Measurements from ENCODE around the gene CEP85L. TPM values are rescaled to one million over a fixed set of nuclear protein-coding genes. Genes with fewer than 3 reads are reported as not detected.

CEP85L gene
- total RNA-seq, 2 experiments from 2014 or later, result 9.6 to 12.0 TPM

- ChIA-PET CTCF (ENCODE audit: unreplicated experiment) (no interaction called here), POLR2A (interaction anchor here (1.0 kb wide), 1 partner anchor 21 kb away, joined by 3 read pairs; no protein-coding TSS in a partner anchor)
- no peaks in the 10 kb centered on the region for H3K9me3 ChIP-seq (ENCODE audit: low read length)
- no peaks in the 10 kb centered on the region for H4K20me1 ChIP-seq (ENCODE audit: insufficient read depth, low read length)
- no TSS peak for BruUV-seq (replicated peaks)
- no peak for DNase-seq (ENCODE audit: low spot score)
- no peak overlapping the region for H3K4me3 ChIP-seq (ENCODE audit: low read depth, low read length, poor library complexity, severe bottlenecking)
- TF ChIP-seq EZH2phosphoT487 (IDR thresholded peaks at IDR 0.05; ENCODE audit: borderline replicate concordance, low read depth, low read length), result no peak
- no peak for TF ChIP-seq CTCF (conservative IDR thresholded peaks at IDR 0.05; ENCODE audit: low read length)
- H3K79me2 ChIP-seq (ENCODE audit: insufficient read depth, low read depth, low read length), result no peaks in the 10 kb centered on the region
- H3K4me2 ChIP-seq (ENCODE audit: low read length), result no peak overlapping the region
- no peak overlapping the region for H2AFZ ChIP-seq (ENCODE audit: low read length)
- H3K36me3 ChIP-seq (ENCODE audit: insufficient read depth, low read length), result no peaks in the 10 kb centered on the region
- H3K9me2 ChIP-seq (ENCODE audit: insufficient read depth, low read length), result no peaks in the 10 kb centered on the region
- H3K4me1 ChIP-seq (ENCODE audit: insufficient read depth, low read length, poor library complexity, severe bottlenecking), result no peaks in the 10 kb centered on the region
- H3K27ac ChIP-seq (ENCODE audit: low read depth, low read length, poor library complexity, severe bottlenecking), result no peak overlapping the region
- intact Hi-C loops (cut with micrococcal nuclease; ENCODE audit: unreplicated experiment), result no loop called here
Measured at GRCh38 chr6:118584911-118585310, 66.5 kb downstream of the CEP85L start.

GRCh38 chr6:118581489-118581959, 69.9 kb downstream of the CEP85L start:
- Histone ChIP-seq H3K9me2 (ENCODE audit: insufficient read depth, low read length) (no peaks in the 10 kb centered on the region), H3K4me3 (ENCODE audit: low read depth, low read length, poor library complexity, severe bottlenecking) (no peak overlapping the region), H3K36me3 (ENCODE audit: insufficient read depth, low read length) (no peaks in the 10 kb centered on the region), H3K27ac (ENCODE audit: low read depth, low read length, poor library complexity, severe bottlenecking) (no peak overlapping the region), H2AFZ (ENCODE audit: low read length) (no peak overlapping the region), H3K4me1 (ENCODE audit: insufficient read depth, low read length, poor library complexity, severe bottlenecking) (no peaks in the 10 kb centered on the region), H3K4me2 (ENCODE audit: low read length) (no peak overlapping the region), H4K20me1 (ENCODE audit: insufficient read depth, low read length) (no peaks in the 10 kb centered on the region), H3K79me2 (ENCODE audit: insufficient read depth, low read depth, low read length) (no peaks in the 10 kb centered on the region), H3K9me3 (ENCODE audit: low read length) (peaks cover 5% of the 10 kb centered on the region; the same call in 1 of the 2 replicates)
- no TSS peak for BruUV-seq (replicated peaks)
- intact Hi-C loops (cut with micrococcal nuclease; ENCODE audit: unreplicated experiment), result loop anchor here (1.0 kb wide), 1 partner anchor 16 kb away; no protein-coding TSS in a partner anchor
- ChIA-PET CTCF (ENCODE audit: unreplicated experiment) (interaction anchor here (1.6 kb wide), 1 partner anchor 16 kb away, joined by 5 read pairs; no protein-coding TSS in a partner anchor), POLR2A (no interaction called here)
- TF ChIP-seq EZH2phosphoT487 (IDR thresholded peaks at IDR 0.05; ENCODE audit: borderline replicate concordance, low read depth, low read length) (no peak), CTCF (conservative IDR thresholded peaks at IDR 0.05; ENCODE audit: low read length) (no peak)
- DNase-seq (ENCODE audit: low spot score), result no peak

Data from OCI-LY7 (cell line).